NOMO-1 (cell line): ENCODE measurements around the gene NUDT4B.
"Not testable (repeated sequence)": the region's sequence is repeated elsewhere in the genome, so short reads cannot be mapped to it uniquely, and the experiment has no call there.

Experiments used
- DNase-seq, 2 experiments: peaks; one replicate each; lab custom pipeline; 2025; ENCODE audit not compliant: unreplicated experiment in 2 of 2; lab: John Stamatoyannopoulos, UW

NUDT4B gene

GRCh38 chr1:148793762-148794332 lies 45.3 kb downstream of the NUDT4B start:
- not testable (repeated sequence) for DNase-seq
